Naive B cell (primary cell): ENCODE measurements around the gene OR4E1. TPM values are rescaled to one million over a fixed set of nuclear protein-coding genes. Genes with fewer than 3 reads are reported as not detected.

Experiments used
- ATAC-seq, 2 donors: fragments of 150-1000 bp; cut with Tn5 transposase; 2 replicates each; pipeline ENCODE4 v1.10.0; 2021; ENCODE audit warnings: low read depth in 2 of 2, mild to moderate bottlenecking in 2 of 2, moderate library complexity in 2 of 2
- DNase-seq: peaks from one replicate; pipeline ENCODE4 v3.0.0; 2022
- H3K27ac Mint-ChIP-seq, 6 donors: one replicate each; pipeline ENCODE4 v1.8.0; 2020 to 2022; ENCODE audit warnings: mild to moderate bottlenecking in 6 of 6, mixed read lengths in 6 of 6, moderate library complexity in 5 of 6, inconsistent platforms in 2 of 6
- H3K27me3 Mint-ChIP-seq, 3 donors: one replicate each; pipeline ENCODE4 v1.8.0; 2021 to 2022; ENCODE audit warnings: mixed read lengths in 3 of 3, mild to moderate bottlenecking in 1 of 3
- H3K36me3 Mint-ChIP-seq, 2 donors: one replicate each; pipeline ENCODE4 v1.8.0; 2020 to 2022; ENCODE audit warnings: mixed read lengths in 2 of 2, inconsistent platforms in 1 of 2, mild to moderate bottlenecking in 1 of 2
- H3K4me1 Mint-ChIP-seq, 3 donors: one replicate each; pipeline ENCODE4 v1.8.0; 2020 to 2022; ENCODE audit warnings: mixed read lengths in 3 of 3, inconsistent platforms in 1 of 3, mild to moderate bottlenecking in 1 of 3, moderate library complexity in 1 of 3
- H3K4me3 Mint-ChIP-seq, 8 donors: one replicate each; pipeline ENCODE4 v1.8.0; 2020 to 2022; ENCODE audit warnings: mild to moderate bottlenecking in 8 of 8, mixed read lengths in 8 of 8, moderate library complexity in 8 of 8, inconsistent platforms in 2 of 8
- H3K9me3 Mint-ChIP-seq, 7 donors: one replicate each; pipeline ENCODE4 v1.8.0; 2020 to 2022; ENCODE audit warnings: mixed read lengths in 7 of 7, mild to moderate bottlenecking in 5 of 7, inconsistent platforms in 2 of 7, moderate library complexity in 1 of 7
- polyA plus RNA-seq, 6 donors: library from polyadenylated mRNA; unstranded; fragments of 300-500 nt; fragmentation: Illumina TruSeq; gene quantifications; one replicate each; pipeline ENCODE4 v1.2.3, GENCODE V29; 2021; ENCODE audit warnings: low read depth in 6 of 6

Gene OR4E1
- polyA plus RNA-seq, 6 donors from 2014 or later = not detected

DNA sequence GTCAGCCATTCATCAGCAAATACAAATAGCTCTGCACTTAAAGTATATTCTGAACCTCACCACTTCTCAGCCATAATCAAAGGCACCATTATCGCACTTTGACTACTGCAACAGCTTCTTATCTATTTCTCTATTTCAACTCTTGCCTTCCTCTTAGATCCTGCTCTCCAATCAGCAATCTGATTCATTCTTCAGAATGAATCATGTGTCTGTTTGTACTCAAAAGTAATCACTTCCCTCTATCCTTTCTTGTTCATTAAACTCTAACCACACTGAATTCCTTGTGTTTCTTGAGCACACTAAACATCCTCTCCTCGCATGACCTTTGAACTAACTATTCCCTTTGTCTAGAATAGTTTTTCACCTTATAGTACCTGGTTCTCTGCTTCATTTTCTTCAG, 12.8 kb upstream of the OR4E1 start:
- Mint-ChIP-seq H3K4me3 (no peak overlapping the region), H3K9me3 (peaks cover 0 to 12% (median 5%) of the 10 kb centered on the region in 7 donors), H3K4me1 (no peaks in the 10 kb centered on the region), H3K36me3 (no peaks in the 10 kb centered on the region), H3K27ac (no peak overlapping the region), H3K27me3 (peaks cover 39 to 47% (median 45%) of the 10 kb centered on the region in 3 donors)
- DNase-seq (no peak), ATAC-seq (no peak)

GRCh38 chr14:21680072-21680471, 6.5 kb upstream of the OR4E1 start:
- Mint-ChIP-seq H3K27ac (no peak overlapping the region), H3K4me3 (no peak overlapping the region), H3K36me3 (no peaks in the 10 kb centered on the region), H3K9me3 (peaks cover 3 to 14% (median 6%) of the 10 kb centered on the region in 7 donors), H3K27me3 (peaks cover 27 to 30% (median 29%) of the 10 kb centered on the region in 3 donors), H3K4me1 (no peaks in the 10 kb centered on the region)
- DNase-seq (no peak), ATAC-seq (no peak)

DNA sequence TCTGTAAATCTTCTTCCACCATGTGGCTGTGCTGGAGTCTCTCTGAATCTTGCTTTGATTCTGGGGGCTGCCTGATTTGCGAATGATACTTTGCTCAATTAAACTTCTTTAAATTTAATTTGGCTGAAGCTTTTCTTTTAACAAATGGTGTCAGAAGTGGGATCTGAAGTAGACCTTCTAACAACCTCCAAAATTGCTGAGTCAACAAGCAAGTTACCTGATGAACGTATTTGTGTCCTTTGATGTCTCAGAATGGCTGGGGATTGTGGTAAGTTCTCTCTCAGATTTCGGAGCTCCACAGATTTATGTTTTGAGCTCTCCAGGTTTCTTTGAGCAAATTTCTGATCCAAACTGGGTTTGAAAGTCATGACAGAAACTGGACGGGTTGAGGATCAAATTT, 1.9 kb upstream of the OR4E1 start:
- H3K4me3 Mint-ChIP-seq = no peak overlapping the region
- H3K36me3 Mint-ChIP-seq = no peaks in the 10 kb centered on the region
- no peak for DNase-seq
- H3K27me3 Mint-ChIP-seq = peaks cover 17 to 21% (median 20%) of the 10 kb centered on the region in 3 donors
- ATAC-seq = no peak
- no peaks in the 10 kb centered on the region for H3K4me1 Mint-ChIP-seq
- H3K9me3 Mint-ChIP-seq = peaks cover 3 to 20% (median 11%) of the 10 kb centered on the region in 7 donors
- H3K27ac Mint-ChIP-seq = no peak overlapping the region

DNA sequence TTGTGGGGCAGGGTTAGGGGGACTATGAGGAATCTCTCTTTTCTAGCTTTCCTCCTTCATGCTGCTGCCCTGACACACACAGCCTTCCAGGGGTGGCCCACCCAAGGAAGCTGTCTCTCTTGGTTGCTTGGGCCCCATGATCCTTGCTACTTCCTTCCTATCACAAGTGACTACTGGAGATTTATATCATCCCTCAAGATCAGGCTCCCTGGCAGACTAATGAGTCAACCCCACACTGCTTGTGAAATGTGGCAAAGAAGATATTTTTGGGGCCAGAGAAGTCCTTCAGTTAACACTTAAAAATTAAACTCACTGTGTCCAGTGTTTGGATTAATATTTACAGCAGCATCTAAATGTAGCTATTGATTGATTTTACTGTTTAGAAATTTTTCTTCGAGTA, 1.5 kb downstream of the OR4E1 start:
- Mint-ChIP-seq H3K4me3 (no peak overlapping the region), H3K9me3 (peaks cover 0 to 20% (median 11%) of the 10 kb centered on the region in 7 donors), H3K27ac (peak overlapping the region in 1 of 6 donors; percentile 30), H3K27me3 (peaks cover 14 to 28% (median 22%) of the 10 kb centered on the region in 3 donors), H3K4me1 (no peaks in the 10 kb centered on the region), H3K36me3 (no peaks in the 10 kb centered on the region)
- no peak for ATAC-seq
- DNase-seq = no peak

GRCh38 chr14:21671371-21671770, 2.2 kb downstream of the OR4E1 start:
- no peak for ATAC-seq
- DNase-seq = no peak
- Mint-ChIP-seq H3K27ac (no peak overlapping the region), H3K27me3 (peaks cover 13 to 25% (median 22%) of the 10 kb centered on the region in 3 donors), H3K4me3 (no peak overlapping the region), H3K36me3 (no peaks in the 10 kb centered on the region), H3K4me1 (no peaks in the 10 kb centered on the region), H3K9me3 (peaks cover 0 to 20% (median 11%) of the 10 kb centered on the region in 7 donors)

DNA sequence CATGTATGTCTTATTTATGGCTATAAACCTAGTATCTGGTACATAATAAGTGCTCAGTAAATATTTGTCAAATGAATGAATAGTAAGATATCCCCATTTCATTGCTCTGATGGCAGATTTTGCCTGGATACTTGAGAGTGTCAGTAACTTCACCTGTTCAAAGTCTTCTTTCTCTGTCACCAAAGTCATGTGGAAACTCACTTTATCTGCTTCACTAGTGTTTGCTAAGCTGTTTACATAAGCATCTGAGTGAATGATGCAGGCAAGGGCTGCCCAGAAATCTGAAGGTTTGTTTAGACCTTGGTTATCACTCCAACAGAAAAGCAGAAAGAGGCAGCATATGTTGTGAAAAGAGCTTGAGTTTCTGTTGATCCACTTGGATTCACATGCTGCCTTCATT, 4.3 kb downstream of the OR4E1 start:
- Mint-ChIP-seq H3K4me1 (no peaks in the 10 kb centered on the region), H3K4me3 (no peak overlapping the region), H3K36me3 (no peaks in the 10 kb centered on the region), H3K27me3 (peaks cover 24 to 38% (median 33%) of the 10 kb centered on the region in 3 donors), H3K27ac (no peak overlapping the region), H3K9me3 (peaks cover 0 to 9% (median 3%) of the 10 kb centered on the region in 7 donors)
- DNase-seq (no peak), ATAC-seq (no peak)

DNA sequence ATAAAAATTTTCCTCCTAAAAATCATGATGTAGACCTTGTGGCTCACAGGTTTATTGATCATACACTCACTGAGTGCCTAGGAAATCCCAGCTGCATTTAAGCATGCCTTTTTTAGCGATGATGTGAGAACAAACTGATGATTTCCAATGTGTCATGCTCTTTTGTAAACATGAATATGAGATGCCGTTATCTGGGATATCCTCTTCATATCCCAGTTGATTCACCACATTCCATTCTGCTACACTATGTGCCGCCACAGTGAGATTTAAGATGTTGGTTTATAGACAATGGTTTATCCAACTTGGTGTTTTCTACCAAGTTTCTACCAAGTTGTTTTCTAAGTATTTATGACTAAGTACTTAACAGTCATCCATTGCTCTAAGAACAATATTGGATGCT, 5.2 kb downstream of the OR4E1 start:
- Mint-ChIP-seq H3K4me3 (no peak overlapping the region), H3K27me3 (peaks cover 27 to 45% (median 33%) of the 10 kb centered on the region in 3 donors), H3K9me3 (peaks cover 0 to 9% (median 6%) of the 10 kb centered on the region in 7 donors), H3K4me1 (no peaks in the 10 kb centered on the region), H3K27ac (no peak overlapping the region), H3K36me3 (no peaks in the 10 kb centered on the region)
- no peak for ATAC-seq
- no peak for DNase-seq

GRCh38 chr14:21656980-21657379, 16.6 kb downstream of the OR4E1 start:
- Mint-ChIP-seq H3K27ac (no peak overlapping the region), H3K27me3 (peaks cover 7 to 24% (median 24%) of the 10 kb centered on the region in 3 donors)
- no peak for ATAC-seq

DNA sequence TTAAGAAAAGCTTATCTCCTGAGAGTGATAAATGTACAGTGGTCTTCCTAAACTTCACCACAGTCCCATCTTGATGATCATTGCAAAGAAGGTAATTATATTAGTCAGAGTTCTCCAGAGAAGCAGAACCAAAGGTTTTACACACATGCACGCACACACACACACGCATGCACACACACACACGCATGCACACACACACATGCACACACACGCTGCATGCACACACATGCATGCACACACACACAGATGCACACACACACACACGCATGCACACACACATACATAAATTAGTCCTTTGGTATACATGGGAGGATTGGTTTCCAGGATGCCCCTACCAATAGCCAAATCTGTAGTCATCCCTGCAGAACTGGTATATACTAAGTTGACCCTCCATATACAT, 19.4 kb downstream of the OR4E1 start:
- Mint-ChIP-seq H3K27ac (no peak overlapping the region), H3K36me3 (no peaks in the 10 kb centered on the region), H3K27me3 (peaks cover 12 to 34% (median 17%) of the 10 kb centered on the region in 3 donors), H3K4me3 (no peak overlapping the region), H3K9me3 (peaks cover 0 to 6% (median 0%) of the 10 kb centered on the region in 7 donors), H3K4me1 (no peaks in the 10 kb centered on the region)
- no peak for DNase-seq
- no peak for ATAC-seq

More at GRCh38 chr14:21656980-21657379, 16.6 kb downstream of the OR4E1 start:
- H3K36me3 Mint-ChIP-seq = no peaks in the 10 kb centered on the region
- peaks cover 0 to 3% (median 0%) of the 10 kb centered on the region in 7 donors for H3K9me3 Mint-ChIP-seq
- no peak for DNase-seq
- H3K4me1 Mint-ChIP-seq = no peaks in the 10 kb centered on the region
- H3K4me3 Mint-ChIP-seq = no peak overlapping the region

GRCh38 chr14:21653331-21653885, 20.2 kb downstream of the OR4E1 start, which contains the start of gene OR4E2:
Gene OR4E2 (plus strand): TSS chr14:21653835. CDS start chr14:21665083, 11,248 bp downstream.
- peaks cover 0 to 6% (median 0%) of the 10 kb centered on the region in 7 donors for H3K9me3 Mint-ChIP-seq
- H3K4me1 Mint-ChIP-seq = no peaks in the 10 kb centered on the region
- DNase-seq (no peak), ATAC-seq (no peak)
- no peaks in the 10 kb centered on the region for H3K36me3 Mint-ChIP-seq
- H3K27me3 Mint-ChIP-seq = peaks cover 10 to 31% (median 12%) of the 10 kb centered on the region in 3 donors
- H3K27ac Mint-ChIP-seq = no peak within 1 kb of the TSS
- H3K4me3 Mint-ChIP-seq = no peak within 1 kb of the TSS

GRCh38 chr14:21652209-21652808, 21.3 kb downstream of the OR4E1 start:
- no peaks in the 10 kb centered on the region for H3K4me1 Mint-ChIP-seq
- H3K27ac Mint-ChIP-seq = no peak overlapping the region
- DNase-seq (no peak), ATAC-seq (no peak)
- H3K36me3 Mint-ChIP-seq = no peaks in the 10 kb centered on the region
- H3K4me3 Mint-ChIP-seq = no peak overlapping the region
- peaks cover 0 to 4% (median 0%) of the 10 kb centered on the region in 7 donors for H3K9me3 Mint-ChIP-seq
- peaks cover 8 to 29% (median 9%) of the 10 kb centered on the region in 3 donors for H3K27me3 Mint-ChIP-seq

GRCh38 chr14:21647380-21647779, 26.2 kb downstream of the OR4E1 start:
- no peak for DNase-seq
- H3K4me1 Mint-ChIP-seq = no peaks in the 10 kb centered on the region
- no peak overlapping the region for H3K27ac Mint-ChIP-seq
- peaks cover 6 to 32% (median 10%) of the 10 kb centered on the region in 3 donors for H3K27me3 Mint-ChIP-seq
- no peaks in the 10 kb centered on the region for H3K36me3 Mint-ChIP-seq
- ATAC-seq = no peak
- peaks cover 0 to 4% (median 0%) of the 10 kb centered on the region in 7 donors for H3K9me3 Mint-ChIP-seq
- H3K4me3 Mint-ChIP-seq = no peak overlapping the region

- peak overlapping the region in 1 of 6 donors; percentile 32 for H3K27ac Mint-ChIP-seq
- H3K36me3 Mint-ChIP-seq = no peaks in the 10 kb centered on the region
- peaks cover 0 to 2% (median 0%) of the 10 kb centered on the region in 3 donors for H3K4me1 Mint-ChIP-seq
- DNase-seq = no peak
- no peak for ATAC-seq
- no peak overlapping the region for H3K4me3 Mint-ChIP-seq
- peaks cover 0 to 13% (median 8%) of the 10 kb centered on the region in 3 donors for H3K27me3 Mint-ChIP-seq
- H3K9me3 Mint-ChIP-seq = peaks cover 0 to 4% (median 0%) of the 10 kb centered on the region in 7 donors
Measured at GRCh38 chr14:21643407-21643806, 30.2 kb downstream of the OR4E1 start.

DNA sequence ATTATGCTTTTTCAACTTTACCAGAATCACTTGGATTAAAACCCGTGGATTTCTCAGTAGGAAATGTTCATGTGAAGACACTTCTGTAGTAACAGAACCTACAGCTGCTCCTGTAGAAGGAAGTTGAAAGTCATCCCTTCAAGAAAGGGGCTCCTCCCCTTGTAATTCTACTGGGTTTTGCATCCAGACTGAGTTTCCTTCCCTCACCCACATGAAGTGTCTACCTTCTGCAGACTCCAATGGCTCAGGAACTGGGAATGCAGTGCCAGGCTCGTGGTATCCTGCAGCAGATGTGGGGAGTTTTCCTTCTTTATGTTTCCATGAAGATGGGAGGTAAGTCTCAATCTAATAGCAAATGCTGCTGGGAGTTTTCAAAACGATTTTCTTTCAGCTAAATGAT, 30.9 kb downstream of the OR4E1 start:
- no peak overlapping the region for H3K27ac Mint-ChIP-seq
- ATAC-seq = no peak
- H3K4me1 Mint-ChIP-seq = peaks cover 0 to 2% (median 0%) of the 10 kb centered on the region in 3 donors

More for the DNA sequence above, 30.9 kb downstream of the OR4E1 start:
- Mint-ChIP-seq H3K9me3 (peaks cover 0 to 4% (median 0%) of the 10 kb centered on the region in 7 donors), H3K4me3 (no peak overlapping the region), H3K36me3 (no peaks in the 10 kb centered on the region), H3K27me3 (peaks cover 0 to 14% (median 8%) of the 10 kb centered on the region in 3 donors)
- no peak for DNase-seq
